ENCODE results near the gene NFKB1. TPM values are rescaled to one million over a fixed set of nuclear protein-coding genes. Genes with fewer than 3 reads are reported as not detected.
"Not testable (repeated sequence)": the region's sequence is repeated elsewhere in the genome, so short reads cannot be mapped to it uniquely, and the experiment has no call there.

The NFKB1 gene
- total RNA-seq, 1 donor from 2014 or later, result 43.0 TPM

- DNase-seq (ENCODE audit: low read depth), result no peak
- peak; percentile 40 for TF ChIP-seq CTCF (IDR thresholded peaks at IDR 0.05; ENCODE audit: insufficient read depth, low read length, poor library complexity, severe bottlenecking)
- H3K27me3 ChIP-seq (ENCODE audit: control insufficient read depth, insufficient read depth, low read length), result no peaks in the 10 kb centered on the region
- no peak overlapping the region for H3K4me3 ChIP-seq (ENCODE audit: low read depth, low read length)
- peaks cover 6% of the 10 kb centered on the region for H3K36me3 ChIP-seq (ENCODE audit: control insufficient read depth, insufficient read depth, low read length)
These were observed 108.8 kb downstream of the NFKB1 start for GRCh38 chr4:102610007-102610406.

GRCh38 chr4:102610476-102610875 is 109.3 kb downstream of the NFKB1 start:
- no peak for DNase-seq (ENCODE audit: low read depth)
- Histone ChIP-seq H3K36me3 (ENCODE audit: control insufficient read depth, insufficient read depth, low read length) (peaks cover 6% of the 10 kb centered on the region), H3K4me3 (ENCODE audit: low read depth, low read length) (no peak overlapping the region), H3K27me3 (ENCODE audit: control insufficient read depth, insufficient read depth, low read length) (no peaks in the 10 kb centered on the region)
- no peak for TF ChIP-seq CTCF (IDR thresholded peaks at IDR 0.05; ENCODE audit: insufficient read depth, low read length, poor library complexity, severe bottlenecking)

GRCh38 chr4:102612210-102612609 is 111.1 kb downstream of the NFKB1 start:
- peaks cover 4% of the 10 kb centered on the region for H3K36me3 ChIP-seq (ENCODE audit: control insufficient read depth, insufficient read depth, low read length)
- no peaks in the 10 kb centered on the region for H3K27me3 ChIP-seq (ENCODE audit: control insufficient read depth, insufficient read depth, low read length)
- TF ChIP-seq CTCF (IDR thresholded peaks at IDR 0.05; ENCODE audit: insufficient read depth, low read length, poor library complexity, severe bottlenecking), result no peak
- no peak overlapping the region for H3K4me3 ChIP-seq (ENCODE audit: low read depth, low read length)
- DNase-seq (ENCODE audit: low read depth), result no peak

- peaks cover 4% of the 10 kb centered on the region for H3K36me3 ChIP-seq (ENCODE audit: control insufficient read depth, insufficient read depth, low read length)
- H3K4me3 ChIP-seq (ENCODE audit: low read depth, low read length), result no peak overlapping the region
- H3K27me3 ChIP-seq (ENCODE audit: control insufficient read depth, insufficient read depth, low read length), result no peaks in the 10 kb centered on the region
- TF ChIP-seq CTCF (IDR thresholded peaks at IDR 0.05; ENCODE audit: insufficient read depth, low read length, poor library complexity, severe bottlenecking), result no peak
- DNase-seq (ENCODE audit: low read depth), result no peak
These were observed 111.7 kb downstream of the NFKB1 start for GRCh38 chr4:102612824-102613366.

GRCh38 chr4:102614801-102615200 is 113.6 kb downstream of the NFKB1 start:
- H3K4me3 ChIP-seq (ENCODE audit: low read depth, low read length), result no peak overlapping the region
- peaks cover 4% of the 10 kb centered on the region for H3K36me3 ChIP-seq (ENCODE audit: control insufficient read depth, insufficient read depth, low read length)
- H3K27me3 ChIP-seq (ENCODE audit: control insufficient read depth, insufficient read depth, low read length), result no peaks in the 10 kb centered on the region
- TF ChIP-seq CTCF (IDR thresholded peaks at IDR 0.05; ENCODE audit: insufficient read depth, low read length, poor library complexity, severe bottlenecking), result no peak
- DNase-seq (ENCODE audit: low read depth), result no peak

- H3K36me3 ChIP-seq (ENCODE audit: control insufficient read depth, insufficient read depth, low read length), result peaks cover 4% of the 10 kb centered on the region
- no peaks in the 10 kb centered on the region for H3K27me3 ChIP-seq (ENCODE audit: control insufficient read depth, insufficient read depth, low read length)
- DNase-seq (ENCODE audit: low read depth), result no peak
- no peak for TF ChIP-seq CTCF (IDR thresholded peaks at IDR 0.05; ENCODE audit: insufficient read depth, low read length, poor library complexity, severe bottlenecking)
- no peak overlapping the region for H3K4me3 ChIP-seq (ENCODE audit: low read depth, low read length)
These were observed 115.5 kb downstream of the NFKB1 start for GRCh38 chr4:102616636-102617035.

- H3K4me3 ChIP-seq (ENCODE audit: low read depth, low read length); H3K27me3 ChIP-seq (ENCODE audit: control insufficient read depth, insufficient read depth, low read length); H3K36me3 ChIP-seq (ENCODE audit: control insufficient read depth, insufficient read depth, low read length); DNase-seq (ENCODE audit: low read depth): not testable (repeated sequence)
These were observed 117.9 kb downstream of the NFKB1 start for GRCh38 chr4:102619021-102619420.

- not testable (repeated sequence) for H3K36me3 ChIP-seq (ENCODE audit: control insufficient read depth, insufficient read depth, low read length); DNase-seq (ENCODE audit: low read depth); H3K27me3 ChIP-seq (ENCODE audit: control insufficient read depth, insufficient read depth, low read length); H3K4me3 ChIP-seq (ENCODE audit: low read depth, low read length)
These were observed 118.8 kb downstream of the NFKB1 start for GRCh38 chr4:102619776-102620631.

Measured in kidney epithelial cell (primary cell).